H1 (cell line): ENCODE data around the gene SEC24C. TPM values are rescaled to one million over a fixed set of nuclear protein-coding genes. Genes with fewer than 3 reads are reported as not detected.

Experiments
- CTCF ChIA-PET: fragments of 300-600 bp; sonication (Branson Sonifier 250); formaldehyde crosslinking; loops from one replicate; lab custom pipeline; 2021; ENCODE audit not compliant: partially characterized antibody; lab: Charles Lee
- POLR2A ChIA-PET: fragments of 300-600 bp; sonication (Branson Sonifier 250); formaldehyde crosslinking; loops from one replicate; lab custom pipeline; 2021; ENCODE audit warnings: inconsistent platforms; ENCODE audit not compliant: partially characterized antibody; lab: Charles Lee
- DNase-seq, 2 experiments: peaks; one replicate each; pipeline versions ENCODE4 v3.0.0 to v3.0.0-alpha.2; 2010 to 2022; ENCODE audit warnings: low spot score in 2 of 2, low read depth in 1 of 2, mixed read lengths in 1 of 2
- FAIRE-seq: peaks from 2 replicates; lab custom pipeline; 2011; peaks lifted over from hg19 to GRCh38; lab: Jason Lieb, UNC
- H2AFZ ChIP-seq: 2 replicates; pipeline ENCODE4 v1.8.1; 2012; ENCODE audit warnings: low read length, inconsistent platforms
- H2AK5ac ChIP-seq: 2 replicates; pipeline ENCODE4 v1.6.1; 2013; ENCODE audit warnings: low read depth, low read length
- H2BK120ac ChIP-seq: replicated peaks from 2 replicates; pipeline ENCODE3; 2013; ENCODE audit warnings: low read depth, low read length, inconsistent platforms
- H2BK12ac ChIP-seq: 2 replicates; pipeline ENCODE4 v1.6.1; 2013; ENCODE audit warnings: low read depth, low read length
- H2BK15ac ChIP-seq: 2 replicates; pipeline ENCODE4 v1.6.1; 2013; ENCODE audit warnings: low read length
- H2BK20ac ChIP-seq: 2 replicates; pipeline ENCODE4 v1.6.1; 2013; ENCODE audit warnings: low read length
- H2BK5ac ChIP-seq: 2 replicates; pipeline ENCODE4 v1.6.1; 2013; ENCODE audit warnings: low read depth, low read length
- H3K14ac ChIP-seq: 2 replicates; pipeline ENCODE4 v1.6.1; 2013; ENCODE audit warnings: inconsistent platforms; ENCODE audit not compliant: insufficient read length
- H3K18ac ChIP-seq: 2 replicates; pipeline ENCODE4 v1.6.1; 2013; ENCODE audit warnings: low read length; ENCODE audit errors: extremely low read depth
- H3K23ac ChIP-seq: 2 replicates; pipeline ENCODE4 v1.6.1; 2013; ENCODE audit warnings: inconsistent platforms; ENCODE audit not compliant: insufficient read length
- H3K23me2 ChIP-seq: 2 replicates; pipeline ENCODE4 v1.6.1; 2013; ENCODE audit warnings: low read depth, low read length
- H3K27ac ChIP-seq: 2 replicates; pipeline ENCODE4 v1.6.1; 2011; ENCODE audit warnings: low read depth, low read length, inconsistent platforms
- H3K27me3 ChIP-seq, 4 experiments: replicated peaks in 1 of 4; 1 replicate in 1 of 4; 2 replicates in 3 of 4; pipeline versions ENCODE4 v1.6.1 to v1.8.1; 2011 to 2013; ENCODE audit warnings: low read length in 3 of 4, mild to moderate bottlenecking in 3 of 4, inconsistent platforms in 2 of 4, mixed read lengths in 2 of 4, moderate library complexity in 1 of 4; ENCODE audit not compliant: control insufficient read depth in 3 of 4, insufficient read depth in 3 of 4; ENCODE audit errors: extremely low read depth in 1 of 4
- H3K36me3 ChIP-seq, 4 experiments: 2 replicates each; pipeline versions ENCODE4 v1.6.1 to v1.8.1; 2011 to 2013; ENCODE audit warnings: mild to moderate bottlenecking in 4 of 4, low read length in 3 of 4, moderate library complexity in 2 of 4, control low read depth in 1 of 4, inconsistent platforms in 1 of 4; ENCODE audit not compliant: insufficient read depth in 4 of 4, control insufficient read depth in 2 of 4
- H3K4ac ChIP-seq: replicated peaks from 2 replicates; pipeline ENCODE3; 2013; ENCODE audit warnings: low read length, low read depth, mixed read lengths, inconsistent platforms; ENCODE audit not compliant: insufficient read length
- H3K4me1 ChIP-seq, 4 experiments: replicated peaks in 1 of 4; 1 replicate in 1 of 4; 2 replicates in 3 of 4; pipeline versions ENCODE4 v1.6.1 to v1.8.1; 2011 to 2013; ENCODE audit warnings: low read length in 3 of 4, inconsistent platforms in 2 of 4, mixed read lengths in 1 of 4; ENCODE audit not compliant: insufficient read depth in 4 of 4, control insufficient read depth in 3 of 4
- H3K4me2 ChIP-seq, 2 experiments: 2 replicates each; pipeline versions ENCODE4 v1.6.1 to v1.8.1; 2011 to 2013; ENCODE audit warnings: low read depth in 2 of 2, low read length in 2 of 2, control low read depth in 1 of 2, inconsistent platforms in 1 of 2, mild to moderate bottlenecking in 1 of 2; ENCODE audit not compliant: insufficient read depth in 1 of 2
- H3K4me3 ChIP-seq, 4 experiments: fragments of 200-600, 300-600 bp in 1 of 4; sonication (generic), shearing (Covaris generic), sonication (Bioruptor Twin) in 1 of 4; 2 replicates each; pipeline versions ENCODE4 v1.5.1 to v1.8.1; 2011 to 2016; ENCODE audit warnings: low read length in 4 of 4, low read depth in 3 of 4, control low read depth in 2 of 4, inconsistent platforms in 2 of 4, mild to moderate bottlenecking in 2 of 4, mixed read lengths in 1 of 4, moderate library complexity in 1 of 4; ENCODE audit not compliant: insufficient read depth in 2 of 4; ENCODE audit errors: extremely low read depth in 1 of 4
- H3K56ac ChIP-seq: replicated peaks from 2 replicates; pipeline ENCODE3; 2013; ENCODE audit warnings: low read depth, mild to moderate bottlenecking, mixed read lengths, low read length, inconsistent platforms; ENCODE audit not compliant: insufficient read length
- H3K79me1 ChIP-seq: 2 replicates; pipeline ENCODE4 v1.6.1; 2013; ENCODE audit warnings: low read depth, low read length, control low read depth
- H3K79me2 ChIP-seq, 2 experiments: 2 replicates each; pipeline versions ENCODE4 v1.6.1 to v1.8.1; 2012 to 2013; ENCODE audit warnings: low read length in 2 of 2, mild to moderate bottlenecking in 2 of 2, inconsistent platforms in 1 of 2; ENCODE audit not compliant: insufficient read depth in 2 of 2, control insufficient read depth in 1 of 2
- H3K9ac ChIP-seq, 4 experiments: replicated peaks in 1 of 4; 1 replicate in 1 of 4; 2 replicates in 3 of 4; pipeline versions ENCODE4 v1.6.1 to v1.8.1; 2011 to 2013; ENCODE audit warnings: low read depth in 3 of 4, low read length in 3 of 4, control low read depth in 2 of 4, mild to moderate bottlenecking in 2 of 4, moderate library complexity in 2 of 4, inconsistent platforms in 1 of 4; ENCODE audit errors: extremely low read depth in 1 of 4
- H3K9me3 ChIP-seq, 2 experiments: 2 replicates each; pipeline versions ENCODE4 v1.6.1 to v1.8.1; 2012 to 2013; ENCODE audit warnings: mild to moderate bottlenecking in 2 of 2, moderate library complexity in 2 of 2, control low read depth in 1 of 2, inconsistent platforms in 1 of 2, low read depth in 1 of 2, low read length in 1 of 2, mixed read lengths in 1 of 2; ENCODE audit not compliant: insufficient read depth in 2 of 2
- H4K20me1 ChIP-seq, 2 experiments: replicated peaks in 1 of 2; 2 replicates each; pipeline versions ENCODE3 to v1.8.1; 2011 to 2013; ENCODE audit warnings: inconsistent platforms in 2 of 2, low read length in 2 of 2, mild to moderate bottlenecking in 1 of 2; ENCODE audit not compliant: insufficient read depth in 2 of 2, control insufficient read depth in 1 of 2
- H4K5ac ChIP-seq: 2 replicates; pipeline ENCODE4 v1.6.1; 2013; ENCODE audit warnings: low read length, low read depth, mixed read lengths, inconsistent platforms; ENCODE audit not compliant: insufficient read length
- H4K8ac ChIP-seq: 2 replicates; pipeline ENCODE4 v1.8.0; 2013; ENCODE audit warnings: mild to moderate bottlenecking, moderate library complexity, low read length, inconsistent platforms; ENCODE audit not compliant: insufficient read depth; ENCODE audit errors: extremely low read depth
- H4K91ac ChIP-seq: replicated peaks from 2 replicates; pipeline ENCODE3; 2013; ENCODE audit warnings: low read length, mixed read lengths, inconsistent platforms; ENCODE audit not compliant: insufficient read length
- WGBS, 2 experiments: shearing (Covaris generic) in 1 of 2; methylation state at CpG; one replicate each; pipeline versions ENCODE4 v1.1.6 to v1.1.7; 2013 to 2015; ENCODE audit warnings: low lambda C conversion rate in 2 of 2, mixed read lengths in 2 of 2, inconsistent platforms in 1 of 2, low coverage in 1 of 2, missing lambda C conversion rate in 1 of 2; ENCODE audit not compliant: insufficient replicate concordance in 2 of 2, insufficient coverage in 1 of 2, insufficient read length in 1 of 2; ENCODE audit errors: extremely low coverage in 1 of 2, missing lambda C conversion rate in 1 of 2; 5-methylcytosine and 5-hydroxymethylcytosine counted together
- polyA plus RNA-seq, 7 experiments: library from polyadenylated mRNA; depleted of rRNA in 3 of 7; stranded (reverse) in 5 of 7; unstranded in 2 of 7; fragments of >200 nt in 5 of 7; fragments of 200-250 nt in 2 of 7; gene quantifications; 1 replicate in 5 of 7; 2 replicates in 1 of 7; 4 replicates in 1 of 7; pipeline versions ENCODE4 v1.2.1 to v1.2.3, GENCODE V29; 2011 to 2013; ENCODE audit warnings: missing spikeins in 2 of 7, mixed read lengths in 2 of 7
- total RNA-seq: library from RNA; stranded (reverse); fragmentation: NEBNext Ultra II Directional; extraction: Animal tissue kit (Norgen Biotek cat#: 25700); gene quantifications from 2 replicates; pipeline ENCODE4 v1.2.1, GENCODE V29; 2021

The SEC24C gene
- total and polyA plus RNA-seq, 2 of the 8 experiments (the other 6 are each of a cell fraction or from before 2014, with no cell fraction given), result 63.2 to 67.4 TPM

- POLR2A ChIA-PET, result interaction anchor here (0.8 to 8.3 kb wide), 5 partner anchors 9 to 65 kb away, joined by 3 to 124 read pairs (median 3); partner anchors contain the start of genes CHCHD1 and SEC24C
- 96% methylated on average over 46 of the region's 84 CpGs; no CpG with 5 or more reads in 1 of the 2 experiments for WGBS, 2 experiments
- no peaks in the 10 kb centered on the region for H3K27me3 ChIP-seq
- H3K36me3 ChIP-seq, result peaks cover 0 to 12% (median 4%) of the 10 kb centered on the region in 4 experiments; a peak in 4 of 8 replicates
- FAIRE-seq (no peak), DNase-seq (no peak)
- no peaks in the 10 kb centered on the region for H3K4me1 ChIP-seq
- no peak overlapping the region for H3K23ac ChIP-seq
- H3K4me2 ChIP-seq, result no peak overlapping the region; a peak in 1 of 4 replicates
- H2BK20ac ChIP-seq, result no peak overlapping the region
- CTCF ChIA-PET, result interaction anchor here (0.9 to 1.5 kb wide), 2 partner anchors 9 to 81 kb away, joined by 3 read pairs; no protein-coding TSS in a partner anchor
- H3K14ac ChIP-seq, result no peak overlapping the region
- H4K91ac ChIP-seq, result no peak overlapping the region
- no peak overlapping the region for H2BK5ac ChIP-seq
- no peak overlapping the region for H3K9ac ChIP-seq
- 0 out of 2 replicates have a peak, but pooled peaks cover 2% of the 10 kb centered on the region for H3K23me2 ChIP-seq
- no peak overlapping the region for H3K4ac ChIP-seq
- H3K18ac ChIP-seq, result no peak overlapping the region
- no peaks in the 10 kb centered on the region for H3K9me3 ChIP-seq
- H3K56ac ChIP-seq, result no peak overlapping the region
- peaks cover 0 to 12% of the 10 kb centered on the region in 2 experiments; a peak in 1 of 4 replicates for H3K79me2 ChIP-seq
- H3K27ac ChIP-seq, result no peak overlapping the region
- no peak overlapping the region for H2AFZ ChIP-seq
- peaks cover 4% of the 10 kb centered on the region; the same call in 1 of the 2 replicates for H3K79me1 ChIP-seq
- no peak overlapping the region for H2BK120ac ChIP-seq
- no peak overlapping the region for H2BK12ac ChIP-seq
- H4K20me1 ChIP-seq, result no peaks in the 10 kb centered on the region
- H2BK15ac ChIP-seq, result no peak overlapping the region
- no peak overlapping the region for H4K5ac ChIP-seq
- H3K4me3 ChIP-seq, result no peak overlapping the region
- no peak overlapping the region for H2AK5ac ChIP-seq
- H4K8ac ChIP-seq, result no peak overlapping the region
Measured at GRCh38 chr10:73732931-73733623, 11.1 kb upstream of the SEC24C start.
